ENCODE measurements around the gene PCDH19.

PCDH19 gene

DNA sequence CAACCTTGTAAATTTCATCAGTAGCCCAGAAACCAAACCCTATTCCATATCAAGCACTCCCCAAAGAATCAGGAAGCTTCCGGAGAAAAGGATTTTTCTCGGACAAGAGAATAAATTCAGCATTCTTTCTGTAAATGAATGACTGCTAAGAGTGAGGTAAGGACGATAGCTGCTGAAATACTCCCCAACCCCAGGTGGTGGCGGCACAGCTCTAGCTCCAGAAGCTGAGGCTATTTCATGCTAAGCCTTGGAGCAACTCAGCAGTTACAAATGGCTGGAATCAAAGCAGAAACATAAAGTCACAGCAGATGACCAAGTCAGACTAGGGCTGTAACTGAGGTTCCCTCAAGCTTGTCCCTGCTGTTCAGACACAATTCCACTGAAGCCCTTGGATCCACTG, 13.9 kb upstream of the PCDH19 start:
- no peak for DNase-seq (ENCODE audit: low read depth, low spot score)

DNA sequence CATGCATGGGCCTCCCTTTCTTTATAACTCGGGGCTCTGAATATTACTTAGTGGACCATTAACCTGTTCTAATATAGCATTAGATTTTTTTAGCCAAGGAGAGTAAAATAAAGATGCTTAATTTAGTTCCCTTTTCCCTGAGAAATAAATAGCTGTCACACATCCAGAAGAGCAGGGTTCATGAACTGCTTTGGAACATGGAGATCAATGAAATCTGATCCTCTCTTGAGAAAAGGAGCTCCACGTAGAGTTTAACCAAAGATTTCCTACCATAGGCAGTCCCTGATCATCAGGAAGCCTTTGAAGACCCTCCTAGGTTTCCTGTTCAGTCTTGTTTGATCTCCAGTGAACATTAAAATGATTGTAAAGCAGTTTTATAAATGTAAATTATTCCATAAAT, 8.5 kb upstream of the PCDH19 start:
- TF ChIP-seq EZH2 (IDR thresholded peaks at IDR 0.05) (no peak), POLR2AphosphoS5 (IDR thresholded peaks at IDR 0.05; ENCODE audit: borderline replicate concordance, low read depth, low read length) (no peak), FOXP2 (optimal IDR thresholded peaks at IDR 0.05; ENCODE audit: control extremely low read depth, extremely low read length, insufficient read depth) (no peak)
- H3K9me3 ChIP-seq (ENCODE audit: low read depth, low read length), result no peaks in the 10 kb centered on the region
- H3K27ac ChIP-seq, result no peak overlapping the region
- no peak overlapping the region for H3K9ac ChIP-seq (ENCODE audit: insufficient read length)
- DNase-seq (ENCODE audit: low read depth, low spot score), result no peak
- H3K4me3 ChIP-seq, result no peak overlapping the region
- no peaks in the 10 kb centered on the region for H3K36me3 ChIP-seq (ENCODE audit: insufficient read depth, low read length)

More for the DNA sequence above, 13.9 kb upstream of the PCDH19 start:
- Histone ChIP-seq H3K36me3 (ENCODE audit: insufficient read depth, low read length) (no peaks in the 10 kb centered on the region), H3K9ac (ENCODE audit: insufficient read length) (no peak overlapping the region), H3K9me3 (ENCODE audit: low read depth, low read length) (no peaks in the 10 kb centered on the region), H3K27ac (no peak overlapping the region), H3K4me3 (no peak overlapping the region)
- TF ChIP-seq POLR2AphosphoS5 (IDR thresholded peaks at IDR 0.05; ENCODE audit: borderline replicate concordance, low read depth, low read length), result no peak
- no peak for TF ChIP-seq FOXP2 (optimal IDR thresholded peaks at IDR 0.05; ENCODE audit: control extremely low read depth, extremely low read length, insufficient read depth)
- TF ChIP-seq EZH2 (IDR thresholded peaks at IDR 0.05), result no peak

DNA sequence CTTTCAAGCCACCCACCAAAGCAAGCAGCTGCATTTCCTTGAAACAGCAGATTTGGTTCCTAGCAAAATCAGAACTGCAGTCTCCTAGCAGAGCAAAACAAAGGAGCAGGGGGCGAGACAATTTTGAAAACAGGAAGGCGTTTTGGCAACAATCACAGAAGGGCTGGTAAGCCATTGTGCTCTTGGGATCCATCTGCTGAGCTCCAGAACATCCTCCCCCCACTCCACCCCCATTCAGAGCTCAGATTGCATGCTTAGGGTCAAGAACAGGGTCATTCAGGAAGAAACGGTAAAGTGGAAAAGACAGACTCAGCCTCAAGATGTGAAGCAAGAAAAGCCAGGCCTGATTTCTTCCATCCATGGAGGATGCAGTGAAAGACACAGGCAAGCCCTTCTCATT, 7.6 kb upstream of the PCDH19 start:
- no peak overlapping the region for H3K9ac ChIP-seq (ENCODE audit: insufficient read length)
- no peak overlapping the region for H3K27ac ChIP-seq
- no peak overlapping the region for H3K4me3 ChIP-seq
- TF ChIP-seq POLR2AphosphoS5 (IDR thresholded peaks at IDR 0.05; ENCODE audit: borderline replicate concordance, low read depth, low read length) (no peak), FOXP2 (optimal IDR thresholded peaks at IDR 0.05; ENCODE audit: control extremely low read depth, extremely low read length, insufficient read depth) (no peak), EZH2 (IDR thresholded peaks at IDR 0.05) (no peak)
- DNase-seq (ENCODE audit: low read depth, low spot score), result no peak
- no peaks in the 10 kb centered on the region for H3K36me3 ChIP-seq (ENCODE audit: insufficient read depth, low read length)
- H3K9me3 ChIP-seq (ENCODE audit: low read depth, low read length), result no peaks in the 10 kb centered on the region

DNA sequence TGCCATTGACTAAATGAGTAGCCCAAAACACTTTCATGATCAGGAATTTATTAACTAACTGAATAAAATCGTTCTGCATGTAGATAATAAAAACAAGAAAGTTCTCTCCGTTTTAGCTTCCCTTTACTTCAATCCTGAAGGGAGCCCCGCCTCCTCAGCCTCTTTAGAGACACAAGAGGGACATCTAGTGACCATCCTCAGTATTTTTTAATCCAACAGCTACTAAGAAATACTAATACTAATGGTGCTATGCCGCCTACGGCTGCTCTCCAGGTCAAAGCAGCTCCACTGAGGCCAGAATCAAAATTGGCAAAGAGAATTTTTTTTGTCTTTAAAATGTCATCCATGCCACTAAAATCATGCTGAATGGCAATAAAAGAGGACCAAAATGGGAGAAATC, 3.2 kb upstream of the PCDH19 start:
- H3K36me3 ChIP-seq (ENCODE audit: insufficient read depth, low read length), result no peaks in the 10 kb centered on the region
- no peak overlapping the region for H3K27ac ChIP-seq
- peak overlapping the region; percentile 24 for H3K4me3 ChIP-seq
- no peaks in the 10 kb centered on the region for H3K9me3 ChIP-seq (ENCODE audit: low read depth, low read length)
- peak; percentile 44 for DNase-seq (ENCODE audit: low read depth, low spot score)
- no peak overlapping the region for H3K9ac ChIP-seq (ENCODE audit: insufficient read length)
- TF ChIP-seq FOXP2 (optimal IDR thresholded peaks at IDR 0.05; ENCODE audit: control extremely low read depth, extremely low read length, insufficient read depth) (no peak), POLR2AphosphoS5 (IDR thresholded peaks at IDR 0.05; ENCODE audit: borderline replicate concordance, low read depth, low read length) (no peak), EZH2 (IDR thresholded peaks at IDR 0.05) (no peak)

DNA sequence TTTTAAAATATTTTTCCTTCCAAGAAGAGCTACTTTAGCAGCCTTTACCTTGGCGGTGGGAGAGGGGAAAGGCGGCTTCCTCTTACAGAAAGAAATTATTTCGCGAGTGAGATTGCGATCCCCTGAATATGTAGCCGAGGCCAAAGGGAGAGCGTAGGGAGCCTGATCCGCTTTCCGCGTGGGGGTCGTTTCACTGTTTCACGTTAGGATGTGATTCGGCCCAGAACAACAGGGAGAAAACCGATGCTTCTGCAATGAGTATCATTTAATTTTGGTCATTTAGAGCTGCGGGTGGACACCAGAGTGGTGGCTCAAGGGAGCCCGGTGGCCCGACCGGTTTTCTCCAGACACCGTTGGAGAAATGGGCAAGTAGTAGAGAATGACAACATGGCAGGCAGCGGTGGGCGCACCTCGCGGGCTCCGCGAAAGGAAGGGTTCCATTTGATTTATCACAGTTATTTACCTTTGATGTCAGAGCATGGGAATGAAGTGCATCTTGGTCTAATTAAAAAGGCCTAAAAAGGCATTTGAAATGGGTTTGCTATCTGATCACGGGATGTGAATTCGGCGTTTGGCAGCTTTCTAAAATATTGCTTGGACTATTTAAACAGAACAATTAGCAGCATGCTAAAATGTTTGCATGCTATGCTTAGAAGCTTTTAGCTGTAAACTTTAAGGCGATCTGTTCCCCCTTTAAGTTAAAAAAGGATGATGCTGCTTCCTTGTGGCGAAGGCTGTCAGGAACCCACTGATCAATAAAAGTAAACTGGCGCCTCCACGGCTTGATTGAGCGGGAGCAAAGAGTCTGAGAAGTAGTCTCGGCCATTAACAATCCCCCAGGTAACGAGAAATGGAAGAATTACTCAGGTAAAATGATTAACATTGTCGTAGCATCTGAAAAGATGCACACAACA, 2.0 kb upstream of the PCDH19 start:
- Histone ChIP-seq H3K9me3 (ENCODE audit: low read depth, low read length) (no peaks in the 10 kb centered on the region), H3K4me3 (peak overlapping the region; percentile 72), H3K27ac (no peak overlapping the region), H3K36me3 (ENCODE audit: insufficient read depth, low read length) (no peaks in the 10 kb centered on the region), H3K9ac (ENCODE audit: insufficient read length) (no peak overlapping the region)
- no peak for TF ChIP-seq POLR2AphosphoS5 (IDR thresholded peaks at IDR 0.05; ENCODE audit: borderline replicate concordance, low read depth, low read length)
- TF ChIP-seq EZH2 (IDR thresholded peaks at IDR 0.05), result no peak
- no peak for TF ChIP-seq FOXP2 (optimal IDR thresholded peaks at IDR 0.05; ENCODE audit: control extremely low read depth, extremely low read length, insufficient read depth)
- DNase-seq (ENCODE audit: low read depth, low spot score), result no peak

DNA sequence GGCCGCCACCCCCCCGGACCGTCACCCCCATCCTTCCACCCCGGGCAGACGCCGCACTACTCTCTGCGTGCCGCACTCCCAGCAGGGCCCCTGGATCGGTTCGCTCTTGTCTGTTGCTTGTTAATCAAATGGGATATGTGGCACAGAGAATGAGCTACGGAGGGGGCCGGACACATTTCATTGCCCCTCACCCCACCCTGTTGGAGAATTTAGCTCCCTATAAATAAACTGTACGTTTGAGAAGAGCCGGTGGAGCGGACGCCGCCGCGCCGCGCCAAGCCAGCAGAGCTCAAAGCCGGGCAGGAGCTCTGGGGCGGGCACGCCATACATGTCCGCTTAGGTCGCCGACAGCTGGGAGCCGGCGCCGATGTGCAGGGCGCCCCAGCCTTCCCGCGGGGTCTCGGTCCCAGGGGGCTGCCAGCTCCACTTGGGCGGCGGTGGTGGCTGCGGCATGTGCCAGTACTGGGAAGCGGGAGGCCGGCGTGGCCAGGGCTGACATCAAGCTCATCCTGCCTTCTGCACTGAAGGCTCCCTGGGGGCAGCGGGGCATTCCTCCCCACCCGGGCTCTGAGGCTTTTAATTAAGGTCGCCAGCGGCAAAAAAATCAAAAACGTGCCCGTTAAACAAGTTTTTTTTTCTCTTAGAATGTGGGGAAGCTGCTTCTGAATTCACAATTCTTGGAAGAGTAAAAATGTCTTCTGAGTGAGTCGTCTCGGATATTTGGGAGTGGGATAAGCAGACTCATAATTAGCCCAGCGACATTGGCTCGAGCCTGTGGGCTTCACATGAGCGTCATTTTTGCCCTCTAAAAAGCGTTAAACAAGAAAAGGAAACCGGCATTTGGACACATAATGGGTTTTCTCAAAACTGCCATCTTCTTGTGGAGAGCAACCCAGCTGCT, 1.1 kb upstream of the PCDH19 start:
- no peak overlapping the region for H3K9ac ChIP-seq (ENCODE audit: insufficient read length)
- TF ChIP-seq FOXP2 (optimal IDR thresholded peaks at IDR 0.05; ENCODE audit: control extremely low read depth, extremely low read length, insufficient read depth) (no peak), POLR2AphosphoS5 (IDR thresholded peaks at IDR 0.05; ENCODE audit: borderline replicate concordance, low read depth, low read length) (no peak), EZH2 (IDR thresholded peaks at IDR 0.05) (no peak)
- peak overlapping the region; percentile 72 for H3K4me3 ChIP-seq
- DNase-seq (ENCODE audit: low read depth, low spot score), result no peak
- H3K36me3 ChIP-seq (ENCODE audit: insufficient read depth, low read length), result no peaks in the 10 kb centered on the region
- no peak overlapping the region for H3K27ac ChIP-seq
- H3K9me3 ChIP-seq (ENCODE audit: low read depth, low read length), result no peaks in the 10 kb centered on the region

DNA sequence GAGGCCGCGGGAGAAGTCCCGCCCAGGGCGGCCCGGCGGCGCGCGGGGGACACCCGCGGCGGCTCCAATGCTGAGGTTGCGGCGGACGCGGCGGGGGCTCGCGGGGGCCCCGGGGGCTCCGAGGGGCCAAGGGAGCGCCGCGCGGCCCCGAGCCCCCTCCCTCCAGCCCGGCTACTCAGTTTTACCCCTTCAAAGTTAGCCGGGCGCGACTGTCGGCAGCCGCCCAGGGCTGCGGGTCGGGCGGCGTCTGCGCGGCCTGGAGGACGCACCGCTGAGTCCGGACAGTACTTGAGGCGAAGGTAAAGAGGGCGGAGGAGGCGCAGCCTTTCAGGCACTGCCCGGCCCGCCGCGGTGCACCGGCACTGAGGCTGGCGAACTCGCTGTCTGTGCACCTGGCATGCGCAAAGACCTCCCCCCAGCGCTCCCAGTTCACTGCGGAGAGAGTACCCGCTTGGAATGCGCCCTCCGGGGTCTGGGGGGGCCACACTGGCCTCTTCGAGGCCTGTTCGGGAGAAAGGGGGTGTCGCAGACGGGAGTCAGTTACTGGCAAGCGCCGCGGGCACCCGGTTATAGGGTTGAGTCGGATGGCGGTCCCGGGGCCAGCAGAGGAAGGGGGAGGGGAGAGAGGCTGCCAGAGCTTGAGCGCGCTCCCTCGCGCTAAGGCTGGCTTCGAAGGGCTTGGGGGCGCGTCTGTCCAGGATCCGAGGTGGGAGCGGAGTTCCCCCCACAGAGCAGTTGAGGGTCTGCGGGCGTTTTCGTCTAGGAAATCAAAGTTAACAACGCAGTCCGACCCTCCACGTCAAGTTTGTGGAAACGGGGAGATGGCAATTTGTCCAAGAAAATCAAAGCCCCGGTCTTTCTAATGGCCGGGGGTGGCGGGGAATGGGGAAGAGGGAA, 1.1 kb downstream of the PCDH19 start:
- TF ChIP-seq POLR2AphosphoS5 (IDR thresholded peaks at IDR 0.05; ENCODE audit: borderline replicate concordance, low read depth, low read length) (no peak), FOXP2 (optimal IDR thresholded peaks at IDR 0.05; ENCODE audit: control extremely low read depth, extremely low read length, insufficient read depth) (no peak), EZH2 (IDR thresholded peaks at IDR 0.05) (no peak)
- Histone ChIP-seq H3K36me3 (ENCODE audit: insufficient read depth, low read length) (no peaks in the 10 kb centered on the region), H3K9me3 (ENCODE audit: low read depth, low read length) (no peaks in the 10 kb centered on the region), H3K27ac (no peak overlapping the region), H3K4me3 (peak overlapping the region; percentile 76), H3K9ac (ENCODE audit: insufficient read length) (no peak overlapping the region)
- no peak for DNase-seq (ENCODE audit: low read depth, low spot score)

Data from SK-N-MC (cell line).